Sigmoid colon (tissue), 4 donors: ENCODE results near the gene COL4A6.

Experiments used
- CTCF ChIP-seq, 4 experiments: fragments of 450-650 bp in 3 of 4; fragments of 200-600 bp in 1 of 4; IDR thresholded peaks; one replicate each; pipeline ENCODE4 v1.5.1; 2016 to 2019; ENCODE audit warnings: antibody characterized with exemption in 4 of 4, mild to moderate bottlenecking in 3 of 4, moderate library complexity in 2 of 4
- EP300 ChIP-seq, 4 donors: sonication (generic); formaldehyde crosslinking; IDR thresholded peaks; one replicate each; pipeline ENCODE4 v1.6.1; 2017; ENCODE audit warnings: antibody characterized with exemption in 4 of 4
- POLR2A ChIP-seq, 2 donors: fragments of 450-650 bp; IDR thresholded peaks; one replicate each; pipeline ENCODE4 v1.6.1; 2016; ENCODE audit warnings: antibody characterized with exemption in 2 of 2, mild to moderate bottlenecking in 2 of 2, moderate library complexity in 2 of 2
- POLR2AphosphoS5 ChIP-seq, 4 donors: sonication (generic); formaldehyde crosslinking; IDR thresholded peaks; one replicate each; pipeline ENCODE4 v1.6.1; 2017; ENCODE audit warnings: antibody characterized with exemption in 4 of 4

GRCh38 chrX:108397627-108398391, 40.4 kb downstream of the COL4A6 start:
- TF ChIP-seq POLR2AphosphoS5 (IDR thresholded peaks at IDR 0.05) (no peak), CTCF (IDR thresholded peaks at IDR 0.05) (no peak), POLR2A (IDR thresholded peaks at IDR 0.05) (no peak), EP300 (IDR thresholded peaks at IDR 0.05) (no peak)
